ENCODE measurements around the gene YWHAE. TPM values are rescaled to one million over a fixed set of nuclear protein-coding genes. Genes with fewer than 3 reads are reported as not detected.

YWHAE gene
- total RNA-seq (2011; cell fraction: chromatin; rRNA removed; ENCODE audit: low replicate concordance), result 89.4 and 152 TPM in 2 replicates
- total RNA-seq (2011; cell fraction: nucleolus; rRNA removed), result 61.4 and 88.2 TPM in 2 replicates
- 127 and 150 TPM in 2 replicates for total RNA-seq (2011; cell fraction: nucleoplasm; rRNA removed)
- total RNA-seq (2014; rRNA removed), result 234 and 310 TPM in 2 replicates
- total RNA-seq (2014; rRNA removed; fragmentation: Illumina TruSeq; extraction: Trizol), result 184 and 193 TPM in 2 replicates
- total RNA-seq (2015; rRNA removed; fragmentation: Illumina TruSeq; extraction: Trizol), result 224 TPM in 2 replicates
- total RNA-seq (2021), result 466 and 488 TPM in 2 replicates
- polyA plus RNA-seq (2011; rRNA removed), result 480 and 622 TPM in 2 replicates
- polyA plus RNA-seq (2011; cell fraction: cytosol; rRNA removed), result 198 and 388 TPM in 2 replicates
- 77.5 and 131 TPM in 2 replicates for polyA plus RNA-seq (2011; cell fraction: nucleus; rRNA removed)
- polyA plus RNA-seq (2012), result 300 and 685 TPM in 2 replicates
- polyA plus RNA-seq (2014; fragmentation: Illumina TruSeq; extraction: Trizol), result 402 and 448 TPM in 2 replicates
- 100 to 1,000 TPM; 323 to 513 TPM for polyA plus RNA-seq (2014; fragmentation: Nextera tagmentation; extraction: Ambion mirVana)
- 576 and 727 TPM in 2 replicates for polyA plus RNA-seq (2014; rRNA removed)
- 684 and 865 TPM in 2 replicates for polyA minus RNA-seq (2011; rRNA and poly(A)+ RNA removed)
- 251 and 367 TPM in 2 replicates for polyA minus RNA-seq (2011; cell fraction: cytosol; rRNA and poly(A)+ RNA removed)
- polyA minus RNA-seq (2011; cell fraction: nucleus; rRNA and poly(A)+ RNA removed), result 34.3 and 69.4 TPM in 2 replicates
- Bru-seq, nascent RNA, result percentile 89 among the genes with signal in this experiment
- BruChase-seq, experiment 1, labeled RNA remaining after a 2-hour chase, result percentile 92 among the genes with signal in this experiment
- percentile 93 among the genes with signal in this experiment for BruChase-seq, experiment 2, labeled RNA remaining after a 6-hour chase
- long read RNA-seq, experiment 1, transcript YWHAE-208 (7 exons, 1,818 nt), result minor isoform, 22 of 757 reads
- long read RNA-seq, experiment 1, transcript YWHAE-205 (2 exons, 465 nt), result minor isoform, 14 of 757 reads
- long read RNA-seq, experiment 1, transcript YWHAE-201 (6 exons, 2,211 nt), result major isoform, 634 of 757 reads
- long read RNA-seq, experiment 1, partial matches to known transcripts, result 25 of 757 reads
- long read RNA-seq, experiment 1, other reads (novel, unspliced or antisense), result 60 of 757 reads
- long read RNA-seq, experiment 2, transcript YWHAE-201 (6 exons, 2,211 nt), result major isoform, 287 of 540 reads
- long read RNA-seq, experiment 2, transcript YWHAE-208 (7 exons, 1,818 nt), result minor isoform, 13 of 540 reads
- long read RNA-seq, experiment 2, partial matches to known transcripts, result 60 of 540 reads
- long read RNA-seq, experiment 2, other reads (novel, unspliced or antisense), result 178 of 540 reads
- long read RNA-seq, experiment 3, transcript YWHAE-208 (7 exons, 1,818 nt), result minor isoform, 9 of 432 reads
- long read RNA-seq, experiment 3, transcript YWHAE-201 (6 exons, 2,211 nt), result major isoform, 319 of 432 reads
- long read RNA-seq, experiment 3, partial matches to known transcripts, result 7 of 432 reads
- long read RNA-seq, experiment 3, other reads (novel, unspliced or antisense), result 93 of 432 reads

- POLR2A ChIA-PET, result interaction anchor here (0.5 to 1.4 kb wide), 13 partner anchors 9 to 162 kb away, joined by 3 to 17 read pairs (median 3); partner anchors contain the start of gene PITPNA
- H2AFZ ChIP-seq (ENCODE audit: low read depth, low read length), result peak within 1 kb of the TSS; percentile 93
- peak within 1 kb of the TSS; percentile 98 for H3K4me3 ChIP-seq
- H3K9ac ChIP-seq (ENCODE audit: insufficient read depth in 1 of 2, low read depth in 2 of 2, low read length in 2 of 2), result peak within 1 kb of the TSS; percentile 95 to 100
- in situ Hi-C loops (cut with MboI) (no loop called here), intact Hi-C loops (cut with micrococcal nuclease) (no loop called here)
- peaks cover 26% of the 10 kb centered on the region; the same call in 2 of the 3 replicates for H3K36me3 ChIP-seq (ENCODE audit: control insufficient read depth, insufficient read depth, low read length)
- peaks cover 51% of the 10 kb centered on the region for H3K79me2 ChIP-seq (ENCODE audit: control insufficient read depth, insufficient read depth, low read length)
- peak within 1 kb of the TSS; percentile 89 for H3K4me2 ChIP-seq (ENCODE audit: insufficient read depth, low read length)
- CTCF ChIA-PET (ENCODE audit: low intra/inter-chr PET ratio), result no interaction called here
- peaks cover 32% of the 10 kb centered on the region for H4K20me1 ChIP-seq (replicated peaks; ENCODE audit: control insufficient read depth, insufficient read depth, low read length)
- no peaks in the 10 kb centered on the region for H3K27me3 ChIP-seq (ENCODE audit: control insufficient read depth in 2 of 2, insufficient read depth in 2 of 2, low read length in 2 of 2)
- FAIRE-seq (peak; percentile 87), DNase-seq (ENCODE audit: extremely low read depth in 1 of 4, low spot score in 3 of 4) (peak; percentile 83 to 95 (median 87)), ATAC-seq (peak; percentile 97)
- H3K9me3 ChIP-seq (replicated peaks; ENCODE audit: control insufficient read depth, insufficient read depth, low read depth, low read length), result no peaks in the 10 kb centered on the region
- WGBS (ENCODE audit: insufficient coverage, low coverage, missing lambda C conversion rate), result 1% methylated on average over 59 of the region's 82 CpGs
- BruUV-seq (replicated peaks), result no TSS peak
- H3K4me1 ChIP-seq (replicated peaks in 1 of 2; ENCODE audit: control insufficient read depth in 2 of 2, insufficient read depth in 2 of 2, low read length in 2 of 2), result peaks cover 8 to 15% of the 10 kb centered on the region in 2 experiments; a peak in 4 of 5 replicates
- no peaks in the 10 kb centered on the region for H3K9me1 ChIP-seq (ENCODE audit: control insufficient read depth, insufficient read depth, low read length)
- peak within 1 kb of the TSS; percentile 99 for H3K27ac ChIP-seq (ENCODE audit: extremely low read depth, low read depth, low read length)
- TF ChIP-seq GABPB2 (CRISPR knock-in tag; conservative IDR thresholded peaks at IDR 0.05) (no peak), HNRNPLL (IDR thresholded peaks at IDR 0.05; ENCODE audit: low read depth, low read length, poor library complexity, severe bottlenecking) (peak; percentile 83), TAF9B (IDR thresholded peaks at IDR 0.05; ENCODE audit: partially characterized antibody) (peak; percentile 96), SPI1 (IDR thresholded peaks at IDR 0.05; ENCODE audit: borderline replicate concordance, low read depth, low read length) (peak; percentile 45; the same call in 1 of the 2 replicates), ZNF318 (IDR thresholded peaks at IDR 0.05; ENCODE audit: borderline replicate concordance in 1 of 2, low read depth in 1 of 2) (peak in 1 of 2 experiments; percentile 93; a peak in 2 of 4 replicates)
Measured at GRCh38 chr17:1399679-1400512, at the start of gene YWHAE. Gene YWHAE (minus strand): TSS chr17:1400222. CDS start chr17:1400110, 112 bp downstream.

Measured in K562 (cell line).